Stimulated activated naive CD8-positive, alpha-beta T cell treated with anti-CD3 and anti-CD28 coated beads, Interleukin-15, amount 100 ng/mL, for 72 hours (primary cell): ENCODE measurements around the gene RARB.

Source experiments
- ATAC-seq: fragments of 150-1000 bp; cut with Tn5 transposase; 2 replicates; pipeline ENCODE4 v1.10.0; 2021; ENCODE audit warnings: mild to moderate bottlenecking, moderate library complexity
- DNase-seq, 2 donors: peaks; one replicate each; pipeline ENCODE4 v3.0.0; 2021 to 2022
- H3K27ac Mint-ChIP-seq, 2 donors: one replicate each; pipeline ENCODE4 v1.8.0; 2022; ENCODE audit warnings: mild to moderate bottlenecking in 2 of 2, mixed read lengths in 2 of 2, moderate library complexity in 2 of 2
- H3K27me3 Mint-ChIP-seq: one replicate; pipeline ENCODE4 v1.8.0; 2022; ENCODE audit warnings: mixed read lengths
- H3K4me1 Mint-ChIP-seq: one replicate; pipeline ENCODE4 v1.8.0; 2022; ENCODE audit warnings: mild to moderate bottlenecking, mixed read lengths
- H3K4me3 Mint-ChIP-seq, 2 donors: one replicate each; pipeline ENCODE4 v1.8.0; 2022; ENCODE audit warnings: mild to moderate bottlenecking in 2 of 2, mixed read lengths in 2 of 2, moderate library complexity in 1 of 2
- H3K9me3 Mint-ChIP-seq, 2 donors: one replicate each; pipeline ENCODE4 v1.8.0; 2022; ENCODE audit warnings: mixed read lengths in 2 of 2

Gene RARB

DNA sequence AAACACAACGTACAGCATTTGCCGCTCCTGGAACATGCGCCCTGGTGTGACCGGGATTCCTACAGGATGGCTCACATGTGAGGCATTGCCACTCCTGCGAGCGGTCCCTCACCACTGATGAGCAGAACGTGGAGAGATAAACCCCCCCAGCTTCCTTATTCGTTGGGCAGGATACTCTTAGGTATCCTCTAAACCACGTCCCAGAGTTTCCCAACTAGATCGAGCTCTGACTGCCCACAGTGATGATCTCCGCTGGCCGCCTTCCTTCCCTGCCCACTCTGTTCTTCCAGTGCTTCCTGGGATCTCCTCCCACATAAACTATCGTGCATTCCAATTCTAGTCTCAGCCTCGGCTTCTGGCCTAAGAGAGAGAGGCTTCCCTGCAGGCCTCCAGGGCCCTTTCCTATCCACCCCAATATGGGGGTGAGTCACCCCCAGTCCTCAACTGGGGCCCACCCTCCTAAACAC is 144.9 kb downstream of the RARB start:
- Mint-ChIP-seq H3K4me3 (no peak overlapping the region), H3K4me1 (no peaks in the 10 kb centered on the region), H3K9me3 (no peaks in the 10 kb centered on the region), H3K27ac (no peak overlapping the region), H3K27me3 (peaks cover 7% of the 10 kb centered on the region)
- ATAC-seq: no peak
- DNase-seq: no peak

GRCh38 chr3:25573386-25574171 is 145.5 kb downstream of the RARB start:
- Mint-ChIP-seq H3K27ac (no peak overlapping the region), H3K27me3 (peaks cover 11% of the 10 kb centered on the region), H3K4me1 (no peaks in the 10 kb centered on the region), H3K4me3 (no peak overlapping the region), H3K9me3 (no peaks in the 10 kb centered on the region)
- no peak for ATAC-seq
- DNase-seq: no peak

GRCh38 chr3:25574172-25574765 is 146.2 kb downstream of the RARB start:
- ATAC-seq (no peak), DNase-seq (no peak)
- H3K27ac Mint-ChIP-seq: no peak overlapping the region
- H3K27me3 Mint-ChIP-seq: peaks cover 13% of the 10 kb centered on the region
- no peaks in the 10 kb centered on the region for H3K9me3 Mint-ChIP-seq
- H3K4me3 Mint-ChIP-seq: no peak overlapping the region
- H3K4me1 Mint-ChIP-seq: no peaks in the 10 kb centered on the region

- no peak for ATAC-seq
- no peaks in the 10 kb centered on the region for H3K9me3 Mint-ChIP-seq
- H3K4me1 Mint-ChIP-seq: no peaks in the 10 kb centered on the region
- no peak overlapping the region for H3K27ac Mint-ChIP-seq
- H3K27me3 Mint-ChIP-seq: peaks cover 13% of the 10 kb centered on the region
- no peak for DNase-seq
- H3K4me3 Mint-ChIP-seq: no peak overlapping the region
These were observed 146.9 kb downstream of the RARB start for GRCh38 chr3:25575001-25575400.

DNA sequence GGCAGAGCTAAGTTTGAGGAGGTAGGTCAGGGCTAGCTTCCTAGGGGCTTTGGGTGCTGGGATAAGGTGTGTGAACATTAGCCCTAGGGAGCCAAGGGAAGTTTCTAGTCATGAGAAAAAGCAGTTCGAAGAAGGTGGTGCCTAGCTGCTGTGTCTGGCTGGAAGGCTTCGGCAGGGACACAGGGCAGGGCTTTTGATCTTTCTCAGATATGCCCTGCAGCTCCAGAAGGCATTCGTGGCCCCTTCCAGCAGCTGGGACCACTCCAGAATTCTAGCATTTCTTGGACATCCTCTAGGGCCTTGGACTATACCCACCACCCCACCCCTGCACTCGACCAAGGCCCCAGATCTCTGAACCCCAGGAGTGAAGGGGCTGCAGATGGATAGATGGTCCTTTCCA is 148.1 kb downstream of the RARB start:
- Mint-ChIP-seq H3K4me1 (no peaks in the 10 kb centered on the region), H3K27me3 (peaks cover 13% of the 10 kb centered on the region), H3K4me3 (no peak overlapping the region), H3K9me3 (no peaks in the 10 kb centered on the region), H3K27ac (no peak overlapping the region)
- ATAC-seq (peak; percentile 20), DNase-seq (no peak)

- Mint-ChIP-seq H3K27me3 (peaks cover 13% of the 10 kb centered on the region), H3K4me3 (no peak overlapping the region), H3K27ac (no peak overlapping the region), H3K4me1 (no peaks in the 10 kb centered on the region), H3K9me3 (no peaks in the 10 kb centered on the region)
- DNase-seq (no peak), ATAC-seq (no peak)
These were observed 148.9 kb downstream of the RARB start for GRCh38 chr3:25576831-25577454.

DNA sequence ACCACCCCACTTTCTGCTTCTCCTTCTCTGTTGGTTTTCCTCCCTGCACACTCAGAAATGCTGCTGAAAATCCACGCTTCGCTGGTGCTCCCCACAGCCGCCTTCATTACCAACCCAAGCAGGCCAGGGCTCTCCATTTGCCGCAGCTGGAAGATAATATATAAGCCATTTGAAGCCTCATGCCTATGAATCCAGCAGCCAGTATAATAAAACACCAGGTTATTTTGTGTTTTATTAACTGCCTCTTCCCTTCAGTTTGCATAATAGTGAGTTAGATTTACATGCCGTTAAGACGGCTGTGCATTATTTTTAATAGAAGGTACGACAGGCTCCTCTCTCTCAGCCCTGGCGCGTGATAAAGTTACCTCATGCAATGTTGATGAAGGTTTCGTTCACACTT is 150.0 kb downstream of the RARB start:
- peaks cover 13% of the 10 kb centered on the region for H3K27me3 Mint-ChIP-seq
- H3K9me3 Mint-ChIP-seq: no peaks in the 10 kb centered on the region
- H3K27ac Mint-ChIP-seq: no peak overlapping the region
- DNase-seq (no peak), ATAC-seq (no peak)
- H3K4me1 Mint-ChIP-seq: no peaks in the 10 kb centered on the region
- H3K4me3 Mint-ChIP-seq: no peak overlapping the region

DNA sequence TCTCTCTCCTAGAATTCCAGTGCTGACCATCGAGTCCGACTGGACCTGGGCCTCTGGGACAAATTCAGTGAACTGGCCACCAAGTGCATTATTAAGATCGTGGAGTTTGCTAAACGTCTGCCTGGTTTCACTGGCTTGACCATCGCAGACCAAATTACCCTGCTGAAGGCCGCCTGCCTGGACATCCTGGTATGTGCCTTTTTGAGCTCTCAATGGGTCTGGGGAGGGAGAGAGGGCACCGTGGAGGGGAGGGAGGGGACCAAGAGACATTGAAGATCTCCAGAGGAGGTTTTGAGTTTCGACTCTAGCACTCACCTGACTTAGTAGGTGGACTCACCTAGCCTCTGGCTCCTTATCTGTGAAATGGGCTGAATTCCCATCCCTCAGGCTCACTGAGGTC is 152.5 kb downstream of the RARB start:
- Mint-ChIP-seq H3K27ac (peak overlapping the region in 1 of 2 donors; percentile 56), H3K4me1 (no peaks in the 10 kb centered on the region), H3K4me3 (no peak overlapping the region), H3K9me3 (no peaks in the 10 kb centered on the region), H3K27me3 (peaks cover 13% of the 10 kb centered on the region)
- DNase-seq (no peak), ATAC-seq (no peak)

GRCh38 chr3:25581335-25581734 is 153.3 kb downstream of the RARB start:
- no peaks in the 10 kb centered on the region for H3K4me1 Mint-ChIP-seq
- DNase-seq: no peak
- no peak for ATAC-seq
- H3K27ac Mint-ChIP-seq: no peak overlapping the region
- H3K4me3 Mint-ChIP-seq: no peak overlapping the region
- peaks cover 13% of the 10 kb centered on the region for H3K27me3 Mint-ChIP-seq
- no peaks in the 10 kb centered on the region for H3K9me3 Mint-ChIP-seq

GRCh38 chr3:25581823-25582222 is 153.8 kb downstream of the RARB start:
- Mint-ChIP-seq H3K27me3 (peaks cover 10% of the 10 kb centered on the region), H3K4me3 (no peak overlapping the region), H3K4me1 (no peaks in the 10 kb centered on the region), H3K27ac (no peak overlapping the region), H3K9me3 (no peaks in the 10 kb centered on the region)
- ATAC-seq (no peak), DNase-seq (no peak)

DNA sequence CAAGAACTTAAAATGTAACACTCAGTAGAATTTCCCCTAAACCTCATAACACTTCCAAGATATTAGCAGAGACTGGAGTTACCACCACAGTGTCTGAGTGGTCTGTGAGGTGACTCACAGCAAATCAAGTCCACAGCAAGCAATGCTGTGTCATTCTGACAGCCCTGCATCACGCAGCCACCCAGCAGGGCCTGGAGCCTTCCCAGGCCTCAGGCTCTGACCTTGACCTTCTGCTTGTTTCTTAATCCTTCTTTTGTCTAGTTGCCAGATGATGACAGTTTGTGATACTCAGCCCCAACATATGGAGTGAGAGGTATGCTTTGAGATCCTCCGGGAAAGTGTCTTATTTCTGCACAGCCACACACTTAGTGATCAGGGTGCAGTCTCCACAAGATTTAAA is 154.2 kb downstream of the RARB start:
- H3K27ac Mint-ChIP-seq: no peak overlapping the region
- H3K4me3 Mint-ChIP-seq: no peak overlapping the region
- ATAC-seq: no peak
- no peaks in the 10 kb centered on the region for H3K4me1 Mint-ChIP-seq
- H3K27me3 Mint-ChIP-seq: peaks cover 6% of the 10 kb centered on the region
- no peaks in the 10 kb centered on the region for H3K9me3 Mint-ChIP-seq
- no peak for DNase-seq

- H3K9me3 Mint-ChIP-seq: peaks cover 0 to 4% of the 10 kb centered on the region in 2 donors
- H3K4me1 Mint-ChIP-seq: no peaks in the 10 kb centered on the region
- H3K4me3 Mint-ChIP-seq: no peak overlapping the region
- no peak overlapping the region for H3K27ac Mint-ChIP-seq
- no peak for DNase-seq
- ATAC-seq: no peak
- peaks cover 4% of the 10 kb centered on the region for H3K27me3 Mint-ChIP-seq
These were observed 155.3 kb downstream of the RARB start for GRCh38 chr3:25583343-25583742.

GRCh38 chr3:25584011-25584789 is 156.1 kb downstream of the RARB start:
- Mint-ChIP-seq H3K4me3 (no peak overlapping the region), H3K9me3 (peaks cover 0 to 4% of the 10 kb centered on the region in 2 donors), H3K27ac (no peak overlapping the region), H3K27me3 (no peaks in the 10 kb centered on the region), H3K4me1 (no peaks in the 10 kb centered on the region)
- ATAC-seq (no peak), DNase-seq (no peak)

GRCh38 chr3:25585361-25586166 is 157.5 kb downstream of the RARB start:
- no peaks in the 10 kb centered on the region for H3K27me3 Mint-ChIP-seq
- no peak for ATAC-seq
- H3K27ac Mint-ChIP-seq: peak overlapping the region in 1 of 2 donors; percentile 57
- H3K4me1 Mint-ChIP-seq: no peaks in the 10 kb centered on the region
- no peak for DNase-seq
- peaks cover 0 to 4% of the 10 kb centered on the region in 2 donors for H3K9me3 Mint-ChIP-seq
- H3K4me3 Mint-ChIP-seq: no peak overlapping the region

DNA sequence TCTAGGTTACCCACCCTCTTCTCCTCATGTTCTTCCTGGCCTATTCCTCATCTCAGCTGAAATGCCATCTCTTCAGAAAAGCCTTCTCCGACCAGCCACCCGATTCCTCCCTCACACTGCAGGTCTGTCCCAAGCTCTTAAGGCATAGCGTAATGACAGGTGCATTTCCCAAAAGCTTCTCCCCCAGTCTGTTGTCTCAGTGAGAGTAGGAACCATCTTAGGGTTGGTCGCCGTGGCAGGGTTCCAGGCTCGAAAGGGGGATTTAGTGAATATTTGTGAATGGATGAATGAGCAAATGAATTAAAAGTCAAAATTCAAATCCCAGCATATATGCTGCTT is 158.1 kb downstream of the RARB start:
- no peaks in the 10 kb centered on the region for H3K27me3 Mint-ChIP-seq
- no peak overlapping the region for H3K27ac Mint-ChIP-seq
- DNase-seq (no peak), ATAC-seq (no peak)
- no peak overlapping the region for H3K4me3 Mint-ChIP-seq
- no peaks in the 10 kb centered on the region for H3K4me1 Mint-ChIP-seq
- peaks cover 0 to 4% of the 10 kb centered on the region in 2 donors for H3K9me3 Mint-ChIP-seq
